Spinal cord (tissue), 10 donors: ENCODE measurements around the gene NFIA. TPM values are rescaled to one million over a fixed set of nuclear protein-coding genes. Genes with fewer than 3 reads are reported as not detected.

Source experiments
- DNase-seq, 6 donors: peaks; one replicate each; pipeline versions ENCODE4 v3.0.0 to v3.0.0-alpha.2; 2013 to 2015; ENCODE audit warnings: low spot score in 6 of 6, low read depth in 4 of 6
- H3K27ac ChIP-seq: one replicate; pipeline ENCODE4 v1.5.1; 2013; ENCODE audit warnings: low read depth, low read length, control low read depth
- H3K27me3 ChIP-seq: one replicate; pipeline ENCODE4 v1.6.1; 2013; ENCODE audit warnings: low read length; ENCODE audit not compliant: control insufficient read depth, insufficient read depth
- H3K36me3 ChIP-seq: one replicate; pipeline ENCODE4 v1.6.1; 2013; ENCODE audit warnings: low read length; ENCODE audit not compliant: control insufficient read depth, insufficient read depth
- H3K4me1 ChIP-seq: one replicate; pipeline ENCODE4 v1.6.1; 2013; ENCODE audit warnings: low read length; ENCODE audit not compliant: control insufficient read depth, insufficient read depth
- H3K4me3 ChIP-seq: one replicate; pipeline ENCODE4 v1.5.1; 2013; ENCODE audit warnings: low read depth, low read length, control low read depth
- H3K9me3 ChIP-seq: one replicate; pipeline ENCODE4 v1.6.1; 2013; ENCODE audit warnings: low read length; ENCODE audit not compliant: control insufficient read depth, insufficient read depth
- WGBS: methylation state at CpG from one replicate; pipeline ENCODE4 v1.1.5; 2013; ENCODE audit warnings: missing lambda C conversion rate; ENCODE audit not compliant: insufficient coverage; 5-methylcytosine and 5-hydroxymethylcytosine counted together
- polyA plus RNA-seq, 2 donors: library from polyadenylated mRNA; unstranded; fragments of 120-200 nt; gene quantifications; one replicate each; pipeline ENCODE4 v1.2.1, GENCODE V29; 2013; ENCODE audit not compliant: insufficient read length in 2 of 2
- total RNA-seq, 2 donors: library from RNA; depleted of rRNA in 1 of 2; stranded (reverse); fragments of 120-200 nt in 1 of 2; fragments of >200 nt in 1 of 2; gene quantifications; one replicate each; pipeline versions ENCODE4 v1.2.3 to v1.2.4, GENCODE V29; 2013 to 2014
- donor health status: healthy.

Gene NFIA
- total and polyA plus RNA-seq, 4 donors, result 36.1 to 77.2 (median 62.5) TPM

- no peak for DNase-seq
- Histone ChIP-seq H3K9me3 (no peaks in the 10 kb centered on the region), H3K36me3 (peaks cover 3% of the 10 kb centered on the region), H3K4me1 (peaks cover 5% of the 10 kb centered on the region), H3K27ac (no peak overlapping the region), H3K4me3 (no peak overlapping the region), H3K27me3 (no peaks in the 10 kb centered on the region)
- WGBS, result no CpG with 5 or more reads among the region's 1 CpG
These were observed 306.2 kb downstream of the NFIA start for GRCh38 chr1:61388566-61388965.

GRCh38 chr1:61389194-61389925, 307.0 kb downstream of the NFIA start:
- Histone ChIP-seq H3K4me1 (peaks cover 5% of the 10 kb centered on the region), H3K36me3 (peaks cover 3% of the 10 kb centered on the region), H3K4me3 (no peak overlapping the region), H3K9me3 (no peaks in the 10 kb centered on the region), H3K27ac (no peak overlapping the region), H3K27me3 (no peaks in the 10 kb centered on the region)
- WGBS, result no CpG with 5 or more reads among the region's 3 CpGs
- no peak for DNase-seq

GRCh38 chr1:61389926-61390845, 307.8 kb downstream of the NFIA start:
- DNase-seq, result no peak
- H3K4me3 ChIP-seq, result no peak overlapping the region
- H3K36me3 ChIP-seq, result peaks cover 3% of the 10 kb centered on the region
- peaks cover 5% of the 10 kb centered on the region for H3K4me1 ChIP-seq
- H3K27ac ChIP-seq, result no peak overlapping the region
- no peaks in the 10 kb centered on the region for H3K27me3 ChIP-seq
- 100% methylated on average over 4 of the region's 11 CpGs for WGBS
- no peaks in the 10 kb centered on the region for H3K9me3 ChIP-seq

GRCh38 chr1:61391730-61392129, 309.4 kb downstream of the NFIA start:
- H3K36me3 ChIP-seq, result peaks cover 3% of the 10 kb centered on the region
- no peaks in the 10 kb centered on the region for H3K27me3 ChIP-seq
- peaks cover 5% of the 10 kb centered on the region for H3K4me1 ChIP-seq
- WGBS, result no CpG with 5 or more reads among the region's 4 CpGs
- no peak overlapping the region for H3K27ac ChIP-seq
- DNase-seq, result no peak
- H3K9me3 ChIP-seq, result no peaks in the 10 kb centered on the region
- H3K4me3 ChIP-seq, result no peak overlapping the region

- 30% methylated on average over 2 of the region's 11 CpGs for WGBS
- H3K36me3 ChIP-seq, result peaks cover 3% of the 10 kb centered on the region
- no peak overlapping the region for H3K27ac ChIP-seq
- no peaks in the 10 kb centered on the region for H3K9me3 ChIP-seq
- H3K4me3 ChIP-seq, result no peak overlapping the region
- no peaks in the 10 kb centered on the region for H3K27me3 ChIP-seq
- peak in 3 of 6 donors; percentile 19 to 94 (median 32) for DNase-seq
- H3K4me1 ChIP-seq, result peaks cover 5% of the 10 kb centered on the region
These were observed 310.3 kb downstream of the NFIA start for GRCh38 chr1:61392409-61393242.

GRCh38 chr1:61393575-61393974, 311.2 kb downstream of the NFIA start:
- DNase-seq, result no peak
- Histone ChIP-seq H3K36me3 (peaks cover 3% of the 10 kb centered on the region), H3K27ac (no peak overlapping the region), H3K4me3 (no peak overlapping the region), H3K9me3 (no peaks in the 10 kb centered on the region), H3K27me3 (no peaks in the 10 kb centered on the region), H3K4me1 (peaks cover 5% of the 10 kb centered on the region)
- WGBS, result no CpG with 5 or more reads among the region's 3 CpGs

GRCh38 chr1:61395146-61395800, 312.9 kb downstream of the NFIA start:
- no CpG with 5 or more reads among the region's 6 CpGs for WGBS
- Histone ChIP-seq H3K36me3 (no peaks in the 10 kb centered on the region), H3K9me3 (no peaks in the 10 kb centered on the region), H3K27ac (no peak overlapping the region), H3K4me3 (no peak overlapping the region), H3K4me1 (peaks cover 5% of the 10 kb centered on the region), H3K27me3 (no peaks in the 10 kb centered on the region)
- no peak for DNase-seq

GRCh38 chr1:61397495-61397894, 315.1 kb downstream of the NFIA start:
- no peak for DNase-seq
- H3K27me3 ChIP-seq, result no peaks in the 10 kb centered on the region
- peaks cover 5% of the 10 kb centered on the region for H3K4me1 ChIP-seq
- no peak overlapping the region for H3K4me3 ChIP-seq
- no peak overlapping the region for H3K27ac ChIP-seq
- H3K36me3 ChIP-seq, result no peaks in the 10 kb centered on the region
- WGBS, result 100% methylated on average over 2 of the region's 6 CpGs
- H3K9me3 ChIP-seq, result no peaks in the 10 kb centered on the region

- H3K27ac ChIP-seq, result no peak overlapping the region
- no peaks in the 10 kb centered on the region for H3K9me3 ChIP-seq
- no peaks in the 10 kb centered on the region for H3K27me3 ChIP-seq
- H3K4me1 ChIP-seq, result peaks cover 2% of the 10 kb centered on the region
- H3K36me3 ChIP-seq, result no peaks in the 10 kb centered on the region
- H3K4me3 ChIP-seq, result no peak overlapping the region
- DNase-seq, result no peak
- 93% methylated on average over 2 of the region's 3 CpGs for WGBS
These were observed 315.6 kb downstream of the NFIA start for GRCh38 chr1:61397935-61398334.
